ENCODE data around the gene TTLL5.

DNA sequence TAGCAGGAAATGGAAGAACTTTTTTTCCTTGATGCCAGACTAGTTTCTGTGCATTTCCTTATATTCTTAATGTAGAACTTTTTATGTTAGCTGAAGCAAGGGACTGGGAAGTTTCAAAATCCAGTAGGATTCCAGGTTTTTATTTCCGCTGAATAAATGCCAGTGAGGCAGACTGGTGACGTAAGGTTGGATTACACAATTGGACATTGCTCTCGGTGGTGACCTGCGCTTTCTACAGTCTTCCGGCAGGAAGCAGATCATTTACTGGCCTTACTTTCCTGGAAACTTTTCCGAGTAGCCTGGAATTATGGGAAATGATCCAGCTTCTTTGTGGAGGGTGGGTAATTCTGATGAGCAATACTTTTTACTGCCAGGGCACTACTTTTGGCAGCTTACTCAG lies 328.1 kb downstream of the TTLL5 start:
- TF ChIP-seq POLR2AphosphoS5 (IDR thresholded peaks at IDR 0.05) = peak in 2 of 3 donors; percentile 50 to 82
- TF ChIP-seq, protein P1, sequence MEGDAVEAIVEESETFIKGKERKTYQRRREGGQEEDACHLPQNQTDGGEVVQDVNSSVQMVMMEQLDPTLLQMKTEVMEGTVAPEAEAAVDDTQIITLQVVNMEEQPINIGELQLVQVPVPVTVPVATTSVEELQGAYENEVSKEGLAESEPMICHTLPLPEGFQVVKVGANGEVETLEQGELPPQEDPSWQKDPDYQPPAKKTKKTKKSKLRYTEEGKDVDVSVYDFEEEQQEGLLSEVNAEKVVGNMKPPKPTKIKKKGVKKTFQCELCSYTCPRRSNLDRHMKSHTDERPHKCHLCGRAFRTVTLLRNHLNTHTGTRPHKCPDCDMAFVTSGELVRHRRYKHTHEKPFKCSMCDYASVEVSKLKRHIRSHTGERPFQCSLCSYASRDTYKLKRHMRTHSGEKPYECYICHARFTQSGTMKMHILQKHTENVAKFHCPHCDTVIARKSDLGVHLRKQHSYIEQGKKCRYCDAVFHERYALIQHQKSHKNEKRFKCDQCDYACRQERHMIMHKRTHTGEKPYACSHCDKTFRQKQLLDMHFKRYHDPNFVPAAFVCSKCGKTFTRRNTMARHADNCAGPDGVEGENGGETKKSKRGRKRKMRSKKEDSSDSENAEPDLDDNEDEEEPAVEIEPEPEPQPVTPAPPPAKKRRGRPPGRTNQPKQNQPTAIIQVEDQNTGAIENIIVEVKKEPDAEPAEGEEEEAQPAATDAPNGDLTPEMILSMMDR (IDR thresholded peaks at IDR 0.05) = no peak
- TF ChIP-seq POLR2A (IDR thresholded peaks at IDR 0.05) = no peak
